ENCODE results near the gene PDE10A.

The PDE10A gene

GRCh38 chr6:165486183-165487137, 176.6 kb downstream of the PDE10A start:
- no peak overlapping the region for H3K4me3 ChIP-seq (ENCODE audit: low read length)
- DNase-seq (ENCODE audit: low read depth): peak; percentile 9
- TF ChIP-seq CTCF (conservative IDR thresholded peaks at IDR 0.05; ENCODE audit: low read length): no peak

GRCh38 chr6:165484178-165484889, 178.7 kb downstream of the PDE10A start:
- no peak for DNase-seq (ENCODE audit: low read depth)
- no peak for TF ChIP-seq CTCF (conservative IDR thresholded peaks at IDR 0.05; ENCODE audit: low read length)
- H3K4me3 ChIP-seq (ENCODE audit: low read length): no peak overlapping the region

- no peak overlapping the region for H3K4me3 ChIP-seq (ENCODE audit: low read length)
- no peak for TF ChIP-seq CTCF (conservative IDR thresholded peaks at IDR 0.05; ENCODE audit: low read length)
- DNase-seq (ENCODE audit: low read depth): no peak
Measured at GRCh38 chr6:165481921-165482320, 181.1 kb downstream of the PDE10A start.

DNA sequence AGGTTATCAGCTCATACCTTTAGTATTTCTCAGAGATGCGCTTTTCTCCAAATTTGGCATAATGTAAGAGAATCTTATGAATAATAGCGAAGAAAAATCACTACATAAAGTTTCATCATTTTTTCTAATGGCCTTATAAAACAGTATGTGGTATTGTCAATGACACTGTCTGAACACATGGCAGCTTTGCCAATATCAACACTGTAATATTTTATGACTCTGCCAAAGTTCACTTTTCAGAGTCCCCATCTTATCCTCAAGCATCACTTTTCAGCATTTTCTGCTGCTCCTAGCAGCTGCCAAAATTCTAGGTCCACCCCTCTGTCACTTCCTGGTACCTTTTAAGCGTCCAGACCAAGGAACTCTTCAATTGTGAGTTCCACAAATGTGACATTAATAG, 182.1 kb downstream of the PDE10A start:
- no peak for DNase-seq (ENCODE audit: low read depth)

DNA sequence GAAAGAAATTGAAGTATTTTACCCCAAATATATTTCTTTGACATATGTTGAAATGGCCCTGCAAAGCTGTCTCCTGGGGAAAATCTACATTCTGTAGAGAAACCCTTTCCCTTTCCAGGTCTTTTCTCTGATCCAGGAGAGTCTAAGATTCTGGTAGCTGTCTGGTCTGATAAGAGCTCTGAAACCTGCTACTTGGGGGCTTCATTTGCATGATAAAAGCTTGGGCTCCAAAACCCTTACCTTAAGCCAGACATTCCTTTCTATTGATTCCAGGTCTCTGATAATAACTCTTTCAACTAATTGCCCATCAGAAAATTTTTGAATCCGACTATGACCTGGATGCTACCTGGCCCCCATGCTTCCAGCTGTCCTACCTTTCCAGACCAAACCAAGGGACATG, 184.5 kb downstream of the PDE10A start:
- H3K4me3 ChIP-seq (ENCODE audit: low read length): no peak overlapping the region
- DNase-seq (ENCODE audit: low read depth): no peak
- TF ChIP-seq CTCF (conservative IDR thresholded peaks at IDR 0.05; ENCODE audit: low read length): no peak

More for the DNA sequence above, 182.1 kb downstream of the PDE10A start:
- no peak for TF ChIP-seq CTCF (conservative IDR thresholded peaks at IDR 0.05; ENCODE audit: low read length)
- no peak overlapping the region for H3K4me3 ChIP-seq (ENCODE audit: low read length)

DNA sequence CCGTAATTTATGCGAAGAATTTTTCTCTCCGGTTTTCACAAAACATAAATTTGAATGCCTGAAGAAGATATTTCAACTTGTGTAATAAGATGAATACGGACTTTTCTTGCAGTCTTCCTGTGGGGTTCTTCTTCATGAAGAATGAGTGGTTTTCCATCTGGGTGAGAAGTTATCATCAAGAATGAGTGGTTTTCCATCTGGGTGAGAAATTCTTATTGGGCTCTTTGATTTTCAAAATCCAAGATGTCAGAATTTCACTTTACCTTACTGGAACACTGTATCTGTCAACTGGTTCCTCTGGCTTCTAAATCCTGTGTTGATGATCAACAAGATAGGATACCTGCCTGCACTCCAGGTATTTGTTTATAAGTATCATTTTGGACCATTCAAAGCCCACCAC, 193.6 kb downstream of the PDE10A start:
- no peak for TF ChIP-seq CTCF (conservative IDR thresholded peaks at IDR 0.05; ENCODE audit: low read length)
- no peak for DNase-seq (ENCODE audit: low read depth)
- H3K4me3 ChIP-seq (ENCODE audit: low read length): no peak overlapping the region
